Measurements from ENCODE around the gene CYP3A4. TPM values are rescaled to one million over a fixed set of nuclear protein-coding genes. Genes with fewer than 3 reads are reported as not detected.

Gene CYP3A4
- total RNA-seq = not detected
- polyA plus RNA-seq = 10 to 100 TPM in 1 of 2 donors, not detected in 1; 12.9 TPM
- long read RNA-seq, donor 1, partial matches to known transcripts = 0 of 1 reads
- long read RNA-seq, donor 1, other reads (novel, unspliced or antisense) = 1 of 1 reads
- long read RNA-seq, donor 2, partial matches to known transcripts = 0 of 1 reads
- long read RNA-seq, donor 2, other reads (novel, unspliced or antisense) = 1 of 1 reads

DNA sequence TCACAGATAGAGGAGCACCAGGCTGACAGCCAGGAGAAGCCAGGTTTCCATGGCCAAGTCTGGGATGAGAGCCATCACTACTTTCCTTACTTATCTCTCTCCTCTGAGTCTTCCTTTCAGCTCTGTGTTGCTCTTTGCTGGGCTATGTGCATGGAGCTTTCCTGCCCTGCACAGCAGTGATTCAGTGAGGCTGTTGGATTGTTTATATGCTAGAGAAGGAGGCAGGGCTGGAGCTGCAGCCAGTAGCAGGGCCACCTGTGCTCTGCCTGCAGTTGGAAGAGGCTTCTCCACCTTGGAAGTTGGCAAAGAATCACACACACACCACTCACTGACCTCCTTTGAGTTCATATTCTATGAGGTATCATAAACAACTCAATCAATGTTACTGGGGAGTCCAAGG lies at the start of gene CYP3A4:
CYP3A4 (minus strand) TSS at position 178 of the 400 bp plus-strand sequence; CDS start at position 75, 103 bp downstream.
- Histone ChIP-seq H3K27me3 (ENCODE audit: control insufficient read depth in 1 of 2, insufficient read depth in 2 of 2, low read length in 1 of 2) (no peaks in the 10 kb centered on the region), H3K4me3 (ENCODE audit: low read length in 2 of 2) (no peak within 1 kb of the TSS), H3K27ac (ENCODE audit: low read depth in 1 of 2, low read length in 2 of 2) (no peak within 1 kb of the TSS), H3K4me1 (ENCODE audit: control insufficient read depth in 1 of 2, insufficient read depth in 2 of 2, low read length in 2 of 2) (no peaks in the 10 kb centered on the region), H3K9me3 (ENCODE audit: control insufficient read depth, low read length) (peaks cover 2% of the 10 kb centered on the region), H3K36me3 (ENCODE audit: control insufficient read depth in 1 of 2, insufficient read depth in 2 of 2, low read length in 1 of 2) (no peaks in the 10 kb centered on the region)
- intact Hi-C loops (cut with DNase I) = no loop called here
- DNase-seq (no peak), ATAC-seq (ENCODE audit: low FRiP score) (no peak)

DNA sequence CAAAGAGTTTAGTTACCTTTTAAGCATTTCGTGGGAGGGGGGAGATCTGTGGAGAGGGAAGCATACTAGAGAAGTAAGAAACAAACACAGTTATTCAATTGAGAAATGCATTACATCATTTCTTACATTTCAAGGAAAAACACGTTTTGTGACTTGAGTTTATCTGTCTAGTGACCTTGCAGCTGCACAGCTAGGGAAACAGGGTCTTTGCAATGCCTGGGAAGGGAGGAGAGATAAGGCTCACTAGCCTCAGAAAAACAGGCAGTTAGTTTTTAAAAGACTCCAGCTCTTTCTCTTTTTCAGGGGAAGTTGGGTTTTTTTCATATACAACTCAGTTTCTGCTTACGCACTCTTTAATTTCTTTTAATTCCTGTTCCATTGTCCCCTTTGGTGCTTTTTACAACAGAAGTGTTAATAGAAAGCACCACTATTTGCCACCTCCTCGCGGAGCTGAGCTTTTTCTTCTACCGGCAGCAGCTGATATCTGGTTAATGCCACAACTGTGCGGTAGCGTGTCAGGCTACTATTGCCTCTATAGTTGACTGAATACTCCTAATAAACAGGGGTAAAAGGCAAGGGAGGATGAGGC lies 49.4 kb upstream of the CYP3A4 start:
- Histone ChIP-seq H3K4me3 (ENCODE audit: low read length in 2 of 2) (no peak overlapping the region), H3K9me3 (ENCODE audit: control insufficient read depth, low read length) (no peaks in the 10 kb centered on the region), H3K27me3 (ENCODE audit: control insufficient read depth in 1 of 2, insufficient read depth in 2 of 2, low read length in 1 of 2) (no peaks in the 10 kb centered on the region), H3K27ac (ENCODE audit: low read depth in 1 of 2, low read length in 2 of 2) (no peak overlapping the region), H3K4me1 (ENCODE audit: control insufficient read depth in 1 of 2, insufficient read depth in 2 of 2, low read length in 2 of 2) (no peaks in the 10 kb centered on the region), H3K36me3 (ENCODE audit: control insufficient read depth in 1 of 2, insufficient read depth in 2 of 2, low read length in 1 of 2) (no peaks in the 10 kb centered on the region)
- ATAC-seq (ENCODE audit: low FRiP score) (no peak), DNase-seq (no peak)
- WGBS, 2 donors = 58 to 63% methylated on average over 8 of the region's 8 CpGs
- intact Hi-C loops (cut with DNase I) = no loop called here

DNA sequence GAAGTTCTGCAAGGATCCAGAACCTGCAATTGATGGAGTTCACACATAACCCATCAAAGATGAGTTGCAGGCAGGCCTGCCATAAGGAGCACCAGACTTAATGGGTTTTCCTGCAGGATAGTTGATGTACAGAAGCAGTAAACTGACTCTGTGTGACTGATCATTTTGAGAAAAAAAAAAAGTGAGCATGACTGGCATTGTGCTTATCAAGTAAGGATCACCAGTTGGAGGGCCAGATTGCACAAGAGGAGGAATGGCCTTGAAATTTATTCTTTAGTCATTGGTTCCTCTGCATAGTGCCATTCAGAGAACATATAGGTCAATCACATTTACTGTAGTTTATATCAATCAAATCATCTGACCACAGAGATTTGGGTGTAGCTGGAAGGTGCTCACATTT lies 47.6 kb upstream of the CYP3A4 start:
- Histone ChIP-seq H3K27me3 (ENCODE audit: control insufficient read depth in 1 of 2, insufficient read depth in 2 of 2, low read length in 1 of 2) (no peaks in the 10 kb centered on the region), H3K4me3 (ENCODE audit: low read length in 2 of 2) (no peak overlapping the region), H3K4me1 (ENCODE audit: control insufficient read depth in 1 of 2, insufficient read depth in 2 of 2, low read length in 2 of 2) (no peaks in the 10 kb centered on the region), H3K9me3 (ENCODE audit: control insufficient read depth, low read length) (no peaks in the 10 kb centered on the region), H3K36me3 (ENCODE audit: control insufficient read depth in 1 of 2, insufficient read depth in 2 of 2, low read length in 1 of 2) (no peaks in the 10 kb centered on the region), H3K27ac (ENCODE audit: low read depth in 1 of 2, low read length in 2 of 2) (no peak overlapping the region)
- intact Hi-C loops (cut with DNase I) = no loop called here
- ATAC-seq (ENCODE audit: low FRiP score) (no peak), DNase-seq (no peak)

DNA sequence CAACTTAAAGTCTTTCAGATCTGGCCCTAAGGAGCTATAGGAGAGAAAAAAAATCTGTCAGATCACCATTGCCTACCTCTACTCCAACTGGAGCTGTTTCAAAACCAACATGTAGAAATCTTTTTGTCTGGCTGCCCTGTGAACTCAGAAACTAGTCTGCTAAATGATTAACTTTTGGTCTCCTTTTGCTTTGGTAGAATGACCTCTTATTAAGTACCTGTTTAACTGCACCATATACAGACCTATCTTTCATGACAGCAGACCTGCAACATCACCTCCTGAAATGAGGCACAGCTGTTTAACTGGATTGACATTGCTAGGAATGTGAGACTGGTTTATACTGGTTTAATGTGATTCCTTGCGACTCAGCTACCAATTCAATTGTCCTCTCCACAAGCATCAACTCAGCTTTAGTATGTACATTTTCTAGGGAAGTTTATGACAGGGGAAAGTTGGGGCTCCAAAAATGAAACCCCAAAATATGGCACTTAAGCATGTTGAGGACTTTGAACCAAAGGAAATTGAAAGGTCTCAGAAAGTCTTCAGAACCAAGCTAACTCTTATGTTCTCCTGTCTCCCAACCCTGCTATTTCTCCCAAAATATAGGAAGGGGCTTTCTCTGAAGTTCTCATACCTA lies 45.7 kb upstream of the CYP3A4 start:
- no peak for ATAC-seq (ENCODE audit: low FRiP score)

DNA sequence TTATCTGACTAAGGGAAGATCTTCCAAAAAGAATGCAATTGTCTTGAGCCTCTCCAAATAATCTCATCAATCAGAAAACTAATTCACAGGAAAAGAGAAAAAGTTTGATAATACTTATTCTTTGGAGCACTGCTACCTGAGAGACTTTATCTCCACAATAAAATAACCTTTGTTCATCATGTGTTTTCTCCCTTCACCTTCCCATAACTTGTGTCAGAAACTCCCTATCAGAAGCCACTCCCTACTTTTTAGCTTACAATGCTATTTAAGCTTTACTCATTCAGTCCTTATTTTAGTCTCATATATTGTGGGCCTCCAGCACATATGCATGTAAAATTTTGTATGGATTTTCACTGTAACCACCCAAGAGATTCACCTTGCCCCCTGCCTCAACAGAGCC lies 44.8 kb upstream of the CYP3A4 start:
- Histone ChIP-seq H3K9me3 (ENCODE audit: control insufficient read depth, low read length) (no peaks in the 10 kb centered on the region), H3K4me1 (ENCODE audit: control insufficient read depth in 1 of 2, insufficient read depth in 2 of 2, low read length in 2 of 2) (no peaks in the 10 kb centered on the region), H3K4me3 (ENCODE audit: low read length in 2 of 2) (no peak overlapping the region), H3K27ac (ENCODE audit: low read depth in 1 of 2, low read length in 2 of 2) (no peak overlapping the region), H3K27me3 (ENCODE audit: control insufficient read depth in 1 of 2, insufficient read depth in 2 of 2, low read length in 1 of 2) (no peaks in the 10 kb centered on the region), H3K36me3 (ENCODE audit: control insufficient read depth in 1 of 2, insufficient read depth in 2 of 2, low read length in 1 of 2) (no peaks in the 10 kb centered on the region)
- intact Hi-C loops (cut with DNase I) = no loop called here
- ATAC-seq (ENCODE audit: low FRiP score) = no peak
- no peak for DNase-seq

More for the DNA sequence above, 45.7 kb upstream of the CYP3A4 start:
- Histone ChIP-seq H3K27me3 (ENCODE audit: control insufficient read depth in 1 of 2, insufficient read depth in 2 of 2, low read length in 1 of 2) (no peaks in the 10 kb centered on the region), H3K27ac (ENCODE audit: low read depth in 1 of 2, low read length in 2 of 2) (no peak overlapping the region), H3K4me1 (ENCODE audit: control insufficient read depth in 1 of 2, insufficient read depth in 2 of 2, low read length in 2 of 2) (no peaks in the 10 kb centered on the region), H3K36me3 (ENCODE audit: control insufficient read depth in 1 of 2, insufficient read depth in 2 of 2, low read length in 1 of 2) (no peaks in the 10 kb centered on the region), H3K9me3 (ENCODE audit: control insufficient read depth, low read length) (no peaks in the 10 kb centered on the region), H3K4me3 (ENCODE audit: low read length in 2 of 2) (no peak overlapping the region)
- WGBS, 2 donors = 90 to 94% methylated on average over 1 of the region's 1 CpG
- intact Hi-C loops (cut with DNase I) = no loop called here
- no peak for DNase-seq

DNA sequence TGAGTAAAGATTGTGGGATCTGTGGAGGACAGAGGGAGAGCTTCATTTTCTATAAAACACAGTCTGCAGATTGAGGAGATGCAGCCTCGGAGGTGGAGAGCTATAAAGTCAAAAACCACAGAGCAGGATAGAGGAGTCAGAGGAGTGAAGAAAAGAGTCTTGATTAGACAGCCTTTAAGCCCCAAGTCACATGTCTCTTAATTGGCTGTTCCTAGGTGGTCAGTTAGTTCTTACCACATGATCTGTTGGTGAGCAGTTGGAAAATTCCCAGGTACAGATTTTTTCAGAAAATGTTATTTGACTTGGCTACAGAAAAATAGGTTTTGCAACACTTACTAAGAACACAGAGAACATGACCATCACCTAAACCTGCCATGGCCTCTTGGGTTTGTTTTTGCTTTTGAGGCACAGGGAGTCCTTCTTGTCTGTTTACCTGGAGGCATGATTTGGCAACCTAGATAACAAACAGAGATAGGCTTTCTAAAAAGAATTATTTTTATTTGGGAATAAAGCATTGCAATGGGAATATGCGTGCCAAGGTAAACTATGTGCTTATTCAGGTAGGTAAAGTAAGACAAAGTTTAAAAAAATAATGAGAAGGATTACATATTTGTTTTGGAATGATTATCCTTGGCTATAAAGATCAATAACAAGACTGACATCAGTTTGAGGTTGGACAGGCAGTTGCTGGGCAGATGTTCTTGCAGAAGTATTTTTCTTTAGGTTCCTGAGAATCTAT lies 43.2 kb upstream of the CYP3A4 start:
- H3K27ac ChIP-seq (ENCODE audit: low read depth in 1 of 2, low read length in 2 of 2) = no peak overlapping the region
- ATAC-seq (ENCODE audit: low FRiP score) = no peak
- WGBS, 2 donors = 82 to 83% methylated on average over 2 of the region's 2 CpGs

DNA sequence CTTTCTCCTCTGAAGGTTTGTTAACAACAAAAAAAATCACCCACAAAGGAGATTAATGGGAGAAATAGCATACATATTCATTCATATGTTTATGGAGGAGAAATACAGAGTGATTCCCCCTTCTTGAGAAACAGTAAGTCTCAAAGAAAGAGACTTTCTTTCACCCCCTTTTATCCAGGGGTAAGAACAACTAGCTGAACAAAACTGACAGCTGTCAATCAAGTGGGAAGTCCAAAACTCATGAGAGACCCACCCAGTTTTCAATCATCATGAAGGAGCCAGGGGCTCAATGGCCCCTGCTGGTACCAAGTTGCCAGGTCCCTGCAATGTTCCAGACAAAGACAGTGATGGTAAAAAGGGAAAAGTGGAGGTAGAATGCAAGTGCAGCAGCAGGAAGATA lies 41.9 kb upstream of the CYP3A4 start:
- no peak for ATAC-seq (ENCODE audit: low FRiP score)
- no peak overlapping the region for H3K4me3 ChIP-seq (ENCODE audit: low read length in 2 of 2)
- H3K27me3 ChIP-seq (ENCODE audit: control insufficient read depth in 1 of 2, insufficient read depth in 2 of 2, low read length in 1 of 2) = no peaks in the 10 kb centered on the region
- H3K36me3 ChIP-seq (ENCODE audit: control insufficient read depth in 1 of 2, insufficient read depth in 2 of 2, low read length in 1 of 2) = no peaks in the 10 kb centered on the region
- intact Hi-C loops (cut with DNase I) = no loop called here
- H3K27ac ChIP-seq (ENCODE audit: low read depth in 1 of 2, low read length in 2 of 2) = no peak overlapping the region
- no peaks in the 10 kb centered on the region for H3K9me3 ChIP-seq (ENCODE audit: control insufficient read depth, low read length)
- H3K4me1 ChIP-seq (ENCODE audit: control insufficient read depth in 1 of 2, insufficient read depth in 2 of 2, low read length in 2 of 2) = no peaks in the 10 kb centered on the region
- no peak for DNase-seq

More for the DNA sequence above, 43.2 kb upstream of the CYP3A4 start:
- Histone ChIP-seq H3K4me1 (ENCODE audit: control insufficient read depth in 1 of 2, insufficient read depth in 2 of 2, low read length in 2 of 2) (no peaks in the 10 kb centered on the region), H3K36me3 (ENCODE audit: control insufficient read depth in 1 of 2, insufficient read depth in 2 of 2, low read length in 1 of 2) (no peaks in the 10 kb centered on the region), H3K27me3 (ENCODE audit: control insufficient read depth in 1 of 2, insufficient read depth in 2 of 2, low read length in 1 of 2) (no peaks in the 10 kb centered on the region), H3K4me3 (ENCODE audit: low read length in 2 of 2) (no peak overlapping the region), H3K9me3 (ENCODE audit: control insufficient read depth, low read length) (no peaks in the 10 kb centered on the region)
- DNase-seq = no peak
- intact Hi-C loops (cut with DNase I) = no loop called here

DNA sequence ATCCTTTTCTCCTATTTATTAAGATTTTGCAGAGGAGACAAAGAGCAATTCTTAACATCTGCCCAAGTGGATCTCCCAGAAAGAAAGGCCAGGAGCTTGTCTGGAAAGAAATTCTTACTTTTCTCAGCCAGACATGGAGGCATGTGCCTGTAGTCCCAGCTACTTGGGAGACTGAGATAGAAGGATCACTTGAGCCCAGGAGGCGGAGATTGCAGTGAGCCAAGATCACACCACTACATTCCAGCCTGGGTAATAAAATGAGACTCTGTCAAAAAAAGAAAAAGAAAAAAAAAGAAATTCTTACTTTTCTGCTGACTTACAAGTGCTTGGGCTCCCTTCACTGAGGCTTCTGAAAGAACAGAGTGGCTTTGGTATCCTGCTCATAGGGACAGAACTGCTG lies 41.5 kb upstream of the CYP3A4 start:
- ATAC-seq (ENCODE audit: low FRiP score) (no peak), DNase-seq (no peak)
- Histone ChIP-seq H3K27ac (ENCODE audit: low read depth in 1 of 2, low read length in 2 of 2) (no peak overlapping the region), H3K9me3 (ENCODE audit: control insufficient read depth, low read length) (peaks cover 2% of the 10 kb centered on the region), H3K27me3 (ENCODE audit: control insufficient read depth in 1 of 2, insufficient read depth in 2 of 2, low read length in 1 of 2) (peaks cover 0 to 2% of the 10 kb centered on the region in 2 donors), H3K4me1 (ENCODE audit: control insufficient read depth in 1 of 2, insufficient read depth in 2 of 2, low read length in 2 of 2) (no peaks in the 10 kb centered on the region), H3K4me3 (ENCODE audit: low read length in 2 of 2) (no peak overlapping the region), H3K36me3 (ENCODE audit: control insufficient read depth in 1 of 2, insufficient read depth in 2 of 2, low read length in 1 of 2) (no peaks in the 10 kb centered on the region)
- intact Hi-C loops (cut with DNase I) = no loop called here
- 57 to 63% methylated on average over 1 of the region's 1 CpG for WGBS, 2 donors

DNA sequence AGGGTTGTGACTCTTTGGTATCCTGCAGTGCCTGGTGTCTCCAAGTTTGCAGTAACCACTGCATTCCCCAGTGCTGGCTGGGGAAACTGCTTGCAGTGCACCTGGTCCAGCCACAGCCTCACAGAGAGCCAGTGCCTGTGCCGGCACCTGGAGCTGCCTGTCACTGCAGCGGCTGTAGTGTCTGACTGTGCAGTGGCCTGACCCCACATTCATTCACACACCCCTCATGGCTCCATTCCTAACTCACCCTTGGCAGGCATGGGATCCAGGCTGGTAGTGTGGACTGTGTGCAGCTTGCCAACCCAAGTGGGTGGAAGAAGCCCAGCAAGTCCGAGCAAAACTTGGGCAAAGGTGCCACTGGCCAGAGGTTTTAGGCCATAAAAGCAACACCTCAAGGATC lies 40.1 kb upstream of the CYP3A4 start:
- WGBS, 2 donors = 45 to 50% methylated on average over 3 of the region's 3 CpGs
- no peak overlapping the region for H3K4me3 ChIP-seq (ENCODE audit: low read length in 2 of 2)
- H3K9me3 ChIP-seq (ENCODE audit: control insufficient read depth, low read length) = peaks cover 2% of the 10 kb centered on the region
- DNase-seq (no peak), ATAC-seq (ENCODE audit: low FRiP score) (no peak)
- peaks cover 0 to 2% of the 10 kb centered on the region in 2 donors for H3K27me3 ChIP-seq (ENCODE audit: control insufficient read depth in 1 of 2, insufficient read depth in 2 of 2, low read length in 1 of 2)
- H3K36me3 ChIP-seq (ENCODE audit: control insufficient read depth in 1 of 2, insufficient read depth in 2 of 2, low read length in 1 of 2) = no peaks in the 10 kb centered on the region
- intact Hi-C loops (cut with DNase I) = no loop called here
- no peak overlapping the region for H3K27ac ChIP-seq (ENCODE audit: low read depth in 1 of 2, low read length in 2 of 2)
- no peaks in the 10 kb centered on the region for H3K4me1 ChIP-seq (ENCODE audit: control insufficient read depth in 1 of 2, insufficient read depth in 2 of 2, low read length in 2 of 2)

All from aorta (tissue), 5 donors.